ENCODE results near the gene CMTM8.

Gene CMTM8

GRCh38 chr3:32414522-32415202, 176.2 kb downstream of the CMTM8 start:
- POLR2A ChIA-PET, result no interaction called here
- no peak for DNase-seq (ENCODE audit: low read depth, low spot score)
- no peak overlapping the region for H3K4me3 ChIP-seq (ENCODE audit: low read depth, low read length)
- TF ChIP-seq, protein P1, sequence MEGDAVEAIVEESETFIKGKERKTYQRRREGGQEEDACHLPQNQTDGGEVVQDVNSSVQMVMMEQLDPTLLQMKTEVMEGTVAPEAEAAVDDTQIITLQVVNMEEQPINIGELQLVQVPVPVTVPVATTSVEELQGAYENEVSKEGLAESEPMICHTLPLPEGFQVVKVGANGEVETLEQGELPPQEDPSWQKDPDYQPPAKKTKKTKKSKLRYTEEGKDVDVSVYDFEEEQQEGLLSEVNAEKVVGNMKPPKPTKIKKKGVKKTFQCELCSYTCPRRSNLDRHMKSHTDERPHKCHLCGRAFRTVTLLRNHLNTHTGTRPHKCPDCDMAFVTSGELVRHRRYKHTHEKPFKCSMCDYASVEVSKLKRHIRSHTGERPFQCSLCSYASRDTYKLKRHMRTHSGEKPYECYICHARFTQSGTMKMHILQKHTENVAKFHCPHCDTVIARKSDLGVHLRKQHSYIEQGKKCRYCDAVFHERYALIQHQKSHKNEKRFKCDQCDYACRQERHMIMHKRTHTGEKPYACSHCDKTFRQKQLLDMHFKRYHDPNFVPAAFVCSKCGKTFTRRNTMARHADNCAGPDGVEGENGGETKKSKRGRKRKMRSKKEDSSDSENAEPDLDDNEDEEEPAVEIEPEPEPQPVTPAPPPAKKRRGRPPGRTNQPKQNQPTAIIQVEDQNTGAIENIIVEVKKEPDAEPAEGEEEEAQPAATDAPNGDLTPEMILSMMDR (IDR thresholded peaks at IDR 0.05; ENCODE audit: insufficient read depth, low read length, missing control alignments), result no peak
- CTCF ChIA-PET, result interaction anchor here (1.7 to 2.6 kb wide), 4 partner anchors 12 to 53 kb away, joined by 4 to 13 read pairs (median 11); no protein-coding TSS in a partner anchor

- TF ChIP-seq, protein P1 (IDR thresholded peaks at IDR 0.05; ENCODE audit: insufficient read depth, low read length, missing control alignments), result no peak
- DNase-seq (ENCODE audit: low read depth, low spot score), result no peak
- CTCF ChIA-PET, result interaction anchor here (0.7 to 1.7 kb wide), 2 partner anchors 11 to 48 kb away, joined by 3 to 7 read pairs; no protein-coding TSS in a partner anchor
- no peak overlapping the region for H3K4me3 ChIP-seq (ENCODE audit: low read depth, low read length)
- POLR2A ChIA-PET, result no interaction called here
These were observed 181.3 kb downstream of the CMTM8 start for GRCh38 chr3:32419742-32420125.
